Hematopoietic multipotent progenitor cell (in vitro differentiated cells): ENCODE results near the gene ATRNL1. TPM values are rescaled to one million over a fixed set of nuclear protein-coding genes. Genes with fewer than 3 reads are reported as not detected.
"Not testable (repeated sequence)": the region's sequence is repeated elsewhere in the genome, so short reads cannot be mapped to it uniquely, and the experiment has no call there.

Experiments
- DNase-seq, 3 donors: peaks; one replicate each; pipeline ENCODE4 v3.0.0-alpha.2; 2011 to 2015; ENCODE audit warnings: low read depth in 2 of 3, low spot score in 2 of 3
- total RNA-seq: library from RNA; depleted of rRNA; stranded (reverse); fragments of >200 nt; gene quantifications from one replicate; pipeline ENCODE4 v1.2.3, GENCODE V29; 2012

Gene ATRNL1
- total RNA-seq, 1 donor = under 0.01 TPM

- DNase-seq = no peak
Observed at GRCh38 chr10:115209133-115209532, 116.0 kb downstream of the ATRNL1 start.

- no peak for DNase-seq
Observed at GRCh38 chr10:115214829-115215228, 121.7 kb downstream of the ATRNL1 start.

GRCh38 chr10:115219203-115219602 is 126.0 kb downstream of the ATRNL1 start:
- DNase-seq = no peak

- DNase-seq = no peak
Observed at GRCh38 chr10:115222039-115222438, 128.9 kb downstream of the ATRNL1 start.

DNA sequence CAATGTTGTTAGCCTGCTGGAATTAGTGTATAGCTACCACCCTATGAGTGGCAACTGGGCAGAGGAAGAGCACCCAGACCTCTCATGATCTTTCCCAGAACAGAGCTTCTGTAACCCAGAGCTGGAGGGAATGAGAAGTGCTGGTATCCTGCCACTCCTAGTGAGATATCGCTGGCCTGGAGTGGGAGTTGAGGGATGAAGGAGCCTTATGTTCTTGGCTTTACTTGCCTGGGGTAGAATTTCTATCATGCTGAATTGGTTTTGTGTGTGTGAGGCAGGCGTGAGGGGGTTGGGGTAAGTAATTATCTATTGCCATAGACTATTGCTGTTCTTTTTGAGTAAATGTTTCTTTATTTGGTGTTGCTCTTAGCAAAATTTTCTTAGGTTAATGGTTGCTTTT is 146.6 kb downstream of the ATRNL1 start:
- no peak for DNase-seq

DNA sequence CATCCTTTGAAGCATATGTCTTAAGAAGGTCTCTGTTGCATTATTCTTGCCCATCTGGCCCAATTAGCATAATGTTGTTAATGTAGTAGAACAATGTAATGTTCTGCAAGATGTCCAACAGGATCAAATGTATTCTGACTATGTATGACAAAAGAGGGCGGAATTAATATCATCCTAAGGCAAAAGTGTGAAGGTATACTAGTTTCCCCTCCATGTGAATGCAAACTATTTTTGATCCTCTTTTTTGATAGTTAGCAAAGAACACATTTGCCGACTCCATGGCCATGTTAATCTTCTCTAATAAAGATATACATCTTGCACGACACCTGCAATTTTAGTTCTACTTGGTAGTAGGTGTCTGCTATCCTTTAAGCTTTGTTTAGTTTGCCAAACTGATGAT is 157.6 kb downstream of the ATRNL1 start:
- DNase-seq = no peak

DNA sequence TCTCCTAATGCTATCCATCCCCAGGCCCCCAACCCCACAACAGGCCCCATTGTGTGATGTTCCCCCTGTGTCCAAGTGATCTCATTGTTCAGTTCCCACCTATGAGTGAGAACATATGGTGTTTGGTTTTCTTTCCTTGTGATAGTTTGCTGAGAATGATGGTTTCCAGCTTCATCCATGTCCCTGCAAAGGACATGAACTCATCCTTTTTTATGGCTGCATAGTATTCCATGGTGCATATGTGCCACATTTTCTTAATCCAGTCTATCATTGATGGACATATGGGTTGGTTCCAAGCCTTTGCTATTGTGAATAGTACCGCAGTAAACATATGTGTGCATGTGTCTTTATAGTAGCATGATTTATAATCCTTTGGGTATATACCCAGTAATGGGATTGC is 160.6 kb downstream of the ATRNL1 start:
- DNase-seq = not testable (repeated sequence)

DNA sequence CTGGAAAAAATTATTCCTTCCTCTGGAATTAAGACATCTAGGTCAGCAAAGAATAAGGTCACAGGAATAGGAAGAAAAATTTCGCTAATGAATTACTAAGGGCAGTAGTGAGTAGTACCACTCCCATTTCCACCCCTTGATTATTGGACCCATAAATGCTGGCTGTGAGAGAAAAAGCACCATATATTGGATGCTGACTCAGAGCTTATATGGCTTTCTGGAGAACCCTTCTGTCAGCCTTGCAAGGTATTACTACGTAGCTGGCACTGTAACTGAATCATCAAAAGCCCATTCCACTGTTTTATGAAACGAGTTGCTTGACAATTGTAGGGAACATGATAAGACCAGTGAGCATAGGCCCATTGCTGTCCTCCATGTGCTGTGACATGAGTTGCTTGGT is 179.3 kb downstream of the ATRNL1 start:
- no peak for DNase-seq

- no peak for DNase-seq
Observed at GRCh38 chr10:115278294-115278693, 185.1 kb downstream of the ATRNL1 start.

GRCh38 chr10:115295213-115295805 is 202.1 kb downstream of the ATRNL1 start:
- no peak for DNase-seq

DNA sequence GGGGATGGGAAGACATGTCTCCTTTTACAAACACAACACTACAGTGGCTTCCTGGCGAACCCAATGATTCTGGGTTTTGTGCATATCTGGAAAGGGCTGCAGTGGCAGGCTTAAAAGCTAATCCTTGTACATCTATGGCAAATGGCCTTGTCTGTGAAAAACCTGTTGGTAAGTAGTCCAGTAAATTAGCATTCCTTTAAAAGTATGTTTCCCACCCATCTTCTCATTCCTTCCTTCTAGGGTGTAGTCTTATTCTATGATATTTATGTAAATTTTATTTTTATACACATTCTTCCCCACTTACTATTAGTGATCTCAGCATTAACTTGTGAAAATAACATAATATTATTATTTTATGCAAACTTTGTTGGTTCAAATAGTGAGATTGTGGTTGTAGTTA is 206.9 kb downstream of the ATRNL1 start:
- DNase-seq = no peak

DNA sequence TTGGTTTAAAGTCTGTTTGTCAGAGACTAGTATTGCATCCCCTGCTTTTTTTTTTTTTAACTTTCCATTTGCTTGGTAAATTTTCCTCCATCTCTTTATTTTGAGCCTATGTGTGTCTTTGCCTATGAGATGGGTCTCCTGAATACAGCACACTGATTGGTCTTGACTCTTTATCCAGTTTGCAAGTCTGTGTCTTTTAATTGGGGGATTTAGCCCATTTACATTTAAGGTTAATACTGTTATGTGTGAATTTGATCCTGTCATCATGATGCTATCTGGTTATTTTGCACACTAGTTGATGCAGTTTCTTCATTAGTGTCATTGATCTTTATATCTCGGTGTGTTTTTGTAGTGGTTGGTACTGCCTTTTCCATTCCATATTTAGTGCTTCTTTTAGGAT is 226.5 kb downstream of the ATRNL1 start:
- DNase-seq = not testable (repeated sequence)

GRCh38 chr10:115321360-115321759 is 228.2 kb downstream of the ATRNL1 start:
- DNase-seq = no peak

- no peak for DNase-seq
Observed at GRCh38 chr10:115328331-115328730, 235.2 kb downstream of the ATRNL1 start.

GRCh38 chr10:115335366-115335765 is 242.2 kb downstream of the ATRNL1 start:
- no peak for DNase-seq

- peak in 2 of 3 donors; percentile 42 to 65 for DNase-seq
Observed at GRCh38 chr10:115355162-115355760, 262.1 kb downstream of the ATRNL1 start.

DNA sequence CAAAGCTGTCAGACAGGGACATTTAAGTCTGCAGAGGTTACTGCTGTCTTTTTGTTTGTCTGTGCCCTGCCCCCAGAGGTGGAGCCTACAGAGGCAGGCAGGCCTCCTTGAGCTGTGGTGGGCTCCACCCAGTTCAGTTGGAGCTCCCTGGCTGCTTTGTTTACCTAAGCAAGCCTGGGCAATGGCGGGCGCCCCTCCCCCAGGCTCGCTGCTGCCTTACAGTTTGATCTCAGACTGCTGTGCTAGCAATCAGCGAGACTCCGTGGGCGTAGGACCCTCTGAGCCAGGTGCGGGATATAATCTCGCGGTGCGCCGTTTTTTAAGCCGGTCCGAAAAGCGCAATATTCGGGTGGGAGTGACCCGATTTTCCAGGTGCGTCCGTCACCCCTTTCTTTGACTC is 274.8 kb downstream of the ATRNL1 start:
- not testable (repeated sequence) for DNase-seq

- no peak for DNase-seq
Observed at GRCh38 chr10:115379064-115379463, 285.9 kb downstream of the ATRNL1 start.

- no peak for DNase-seq
Observed at GRCh38 chr10:115384665-115385064, 291.5 kb downstream of the ATRNL1 start.

DNA sequence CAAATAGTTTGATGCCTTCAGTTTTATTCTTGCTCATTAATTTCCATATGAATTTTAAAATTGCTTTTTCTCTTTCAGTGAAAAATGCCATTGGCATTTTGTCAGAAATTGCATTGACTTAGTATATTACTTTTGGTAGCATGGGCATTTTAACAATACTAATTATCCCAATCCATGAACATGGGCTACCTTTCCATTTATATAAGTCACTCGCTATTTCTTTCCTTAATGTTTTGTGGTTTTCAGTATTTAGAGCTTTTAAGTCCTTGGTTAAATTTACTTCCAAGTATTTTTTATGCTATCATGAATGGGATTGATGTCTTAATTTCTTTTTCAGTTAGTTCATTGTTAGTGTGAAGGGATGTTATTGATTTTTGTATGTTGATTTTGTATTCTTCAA is 297.4 kb downstream of the ATRNL1 start:
- no peak for DNase-seq

- DNase-seq = no peak
Observed at GRCh38 chr10:115398026-115398425, 304.9 kb downstream of the ATRNL1 start.

- no peak for DNase-seq
Observed at GRCh38 chr10:115402699-115403098, 309.5 kb downstream of the ATRNL1 start.

DNA sequence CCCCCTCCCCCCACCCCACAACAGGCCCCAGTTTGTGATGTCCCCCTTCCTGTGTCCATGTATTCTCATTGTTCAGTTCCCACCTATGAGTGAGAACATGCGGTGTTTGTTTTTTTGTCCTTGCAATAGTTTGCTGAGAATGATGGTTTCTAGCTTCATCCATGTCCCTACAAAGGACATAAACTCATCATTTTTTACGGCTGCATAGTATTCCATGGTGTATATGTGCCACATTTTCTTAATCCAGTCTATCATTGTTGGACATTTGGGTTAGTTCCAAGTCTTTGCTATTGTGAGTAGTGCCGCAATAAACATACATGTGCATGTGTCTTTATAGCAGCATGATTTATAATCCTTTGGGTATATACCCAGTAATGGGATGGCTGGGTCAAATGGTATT is 312.7 kb downstream of the ATRNL1 start:
- DNase-seq = not testable (repeated sequence)
